HepG2 (cell line): ENCODE data around the gene SLC11A1. TPM values are rescaled to one million over a fixed set of nuclear protein-coding genes. Genes with fewer than 3 reads are reported as not detected.
A peak's percentile ranks its signal among the peaks of the same experiment; 100 is the strongest.

Experiments
- KDM1A ChIP-seq: IDR thresholded peaks from 2 replicates; pipeline ENCODE4 v1.6.1; 2016; ENCODE audit warnings: missing compliant biosample characterization
- PLRG1 ChIP-seq: fragments of 450-650 bp; conservative IDR thresholded peaks from 2 replicates; pipeline ENCODE4 v1.6.1; 2016
- SMYD3 ChIP-seq: sonication (generic); formaldehyde crosslinking; IDR thresholded peaks from 2 replicates; pipeline ENCODE4 v1.8.1; 2023; ENCODE audit warnings: mild to moderate bottlenecking, missing genetic modification reagents
- ZFP36L2 ChIP-seq: sonication (generic); formaldehyde crosslinking; IDR thresholded peaks from 2 replicates; pipeline ENCODE4 v1.4.0; 2020; ENCODE audit warnings: missing genetic modification reagents
- ZIK1 ChIP-seq: sonication (generic); formaldehyde crosslinking; IDR thresholded peaks from 2 replicates; pipeline ENCODE4 v1.5.0; 2020; ENCODE audit warnings: mild to moderate bottlenecking, low read depth, missing genetic modification reagents, borderline replicate concordance
- ZNF333 ChIP-seq: sonication (generic); formaldehyde crosslinking; IDR thresholded peaks from 2 replicates; pipeline ENCODE4 v1.4.0; 2020; ENCODE audit warnings: mild to moderate bottlenecking, missing genetic modification reagents, borderline replicate concordance
- ZNF781 ChIP-seq: sonication (generic); formaldehyde crosslinking; IDR thresholded peaks from 2 replicates; pipeline ENCODE4 v1.5.1; 2020; ENCODE audit warnings: borderline replicate concordance, mild to moderate bottlenecking, missing genetic modification reagents; ENCODE audit errors: not compliant biosample characterization
- ZSCAN29 ChIP-seq: sonication (generic); formaldehyde crosslinking; conservative IDR thresholded peaks from 2 replicates; pipeline ENCODE4 v1.4.0; 2020; ENCODE audit warnings: mild to moderate bottlenecking, missing genetic modification reagents
- polyA plus RNA-seq, 8 experiments: library from polyadenylated mRNA; depleted of rRNA in 3 of 8; stranded (reverse) in 7 of 8; unstranded in 1 of 8; fragments of >200 nt; fragmentation: Illumina TruSeq in 4 of 8; extraction: Trizol in 4 of 8; gene quantifications; 2 replicates each; pipeline versions ENCODE4 v1.2.1 to v1.2.3, GENCODE V29; 2011 to 2016; ENCODE audit warnings: low read depth in 4 of 8, missing spikeins in 1 of 8, mixed read lengths in 1 of 8; ENCODE audit not compliant: insufficient read depth in 1 of 8
- total RNA-seq, 5 experiments: library from RNA; depleted of rRNA; stranded (reverse); fragments of >200 nt; fragmentation: Illumina TruSeq; extraction: Trizol; gene quantifications; 2 replicates each; pipeline ENCODE4 v1.2.3, GENCODE V29; 2016; ENCODE audit warnings: low read depth in 1 of 5
- TF ChIP-seq, protein P1 (sequence below): sonication (generic); formaldehyde crosslinking; IDR thresholded peaks from 2 replicates; pipeline ENCODE4 v1.5.1; 2020; ENCODE audit warnings: mild to moderate bottlenecking, missing genetic modification reagents, borderline replicate concordance
- TF ChIP-seq, protein P2 (sequence below): sonication (generic); formaldehyde crosslinking; IDR thresholded peaks from 2 replicates; pipeline ENCODE4 v1.5.1; 2020; ENCODE audit warnings: mild to moderate bottlenecking, missing genetic modification reagents, moderate library complexity
- TF ChIP-seq, protein P3 (sequence below): IDR thresholded peaks from 2 replicates; pipeline ENCODE4 v1.6.1; 2016; ENCODE audit warnings: missing compliant biosample characterization, missing genetic modification reagents, borderline replicate concordance
- TF ChIP-seq, protein P4 (sequence below), 2 experiments: sonication (generic) in 1 of 2; formaldehyde crosslinking in 1 of 2; IDR thresholded peaks; 2 replicates each; pipeline versions ENCODE4 v1.6.1 to v1.9.0; 2014 to 2022; ENCODE audit warnings: antibody characterized with exemption in 1 of 2, borderline replicate concordance in 1 of 2, inconsistent platforms in 1 of 2, low read depth in 1 of 2, missing genetic modification reagents in 1 of 2
- TF ChIP-seq, protein P5 (sequence below): sonication (generic); formaldehyde crosslinking; IDR thresholded peaks from 2 replicates; pipeline ENCODE4 v1.5.0; 2020; ENCODE audit warnings: missing genetic modification reagents

Gene SLC11A1
- total and polyA plus RNA-seq, 2 of the 13 experiments (the other 11 are each of a cell fraction or from before 2014, with no cell fraction given): 0.33 to 2.3 TPM

DNA sequence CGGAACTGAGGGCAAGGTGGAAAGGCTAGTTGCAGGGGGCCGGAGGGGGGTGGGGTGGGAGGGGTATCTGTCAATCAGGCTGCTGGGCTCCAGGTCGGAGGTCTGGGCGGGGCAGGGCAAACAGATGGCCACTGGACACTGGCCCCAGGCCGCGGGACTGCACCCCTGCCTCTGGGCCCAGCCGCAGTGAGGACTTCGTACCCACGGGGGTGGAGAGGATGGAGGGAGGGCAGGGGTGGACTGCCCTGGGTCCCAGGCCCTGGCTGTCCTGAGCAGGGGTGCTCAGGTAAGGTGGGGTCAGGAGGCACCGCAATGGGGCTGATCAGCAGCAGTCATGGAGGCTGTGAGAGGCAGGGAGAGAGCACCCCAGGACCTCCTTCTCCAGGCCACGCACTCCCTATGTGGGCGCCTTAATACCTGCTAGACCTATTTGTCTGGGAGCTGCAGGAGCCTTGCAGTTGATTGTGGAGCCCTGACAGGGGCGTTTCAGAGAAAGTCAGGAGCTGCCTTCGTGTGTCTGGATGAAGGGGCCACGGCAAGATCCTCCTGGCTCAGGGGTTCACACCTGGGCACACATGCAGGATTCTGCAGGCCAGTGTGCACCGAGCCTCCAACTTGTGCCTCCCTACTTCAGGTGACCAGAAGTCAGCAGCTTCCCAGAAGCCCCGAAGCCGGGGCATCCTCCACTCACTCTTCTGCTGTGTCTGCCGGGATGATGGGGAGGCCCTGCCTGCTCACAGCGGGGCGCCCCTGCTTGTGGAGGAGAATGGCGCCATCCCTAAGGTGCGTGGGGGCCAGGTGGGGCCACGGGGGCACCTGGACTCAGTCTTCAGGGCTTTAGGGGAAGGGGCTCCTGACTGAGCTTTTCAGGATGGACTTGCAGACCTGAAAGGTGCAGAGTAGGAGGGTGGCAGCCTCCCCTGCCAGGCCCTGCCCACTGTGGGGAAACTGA is 19.1 kb downstream of the SLC11A1 start (continued):
- TF ChIP-seq ZNF781 (CRISPR knock-in tag) (peak; percentile 38), PLRG1 (no peak), ZSCAN29 (CRISPR knock-in tag) (peak; percentile 94; the same call in 1 of the 2 replicates), ZFP36L2 (CRISPR knock-in tag) (no peak), ZIK1 (CRISPR knock-in tag) (peak; percentile 96; the same call in 1 of the 2 replicates), ZNF333 (CRISPR knock-in tag) (peak; percentile 23; the same call in 1 of the 2 replicates), KDM1A (peak; percentile 61; the same call in 1 of the 2 replicates), SMYD3 (CRISPR knock-in tag) (no peak)
- TF ChIP-seq, protein P1, sequence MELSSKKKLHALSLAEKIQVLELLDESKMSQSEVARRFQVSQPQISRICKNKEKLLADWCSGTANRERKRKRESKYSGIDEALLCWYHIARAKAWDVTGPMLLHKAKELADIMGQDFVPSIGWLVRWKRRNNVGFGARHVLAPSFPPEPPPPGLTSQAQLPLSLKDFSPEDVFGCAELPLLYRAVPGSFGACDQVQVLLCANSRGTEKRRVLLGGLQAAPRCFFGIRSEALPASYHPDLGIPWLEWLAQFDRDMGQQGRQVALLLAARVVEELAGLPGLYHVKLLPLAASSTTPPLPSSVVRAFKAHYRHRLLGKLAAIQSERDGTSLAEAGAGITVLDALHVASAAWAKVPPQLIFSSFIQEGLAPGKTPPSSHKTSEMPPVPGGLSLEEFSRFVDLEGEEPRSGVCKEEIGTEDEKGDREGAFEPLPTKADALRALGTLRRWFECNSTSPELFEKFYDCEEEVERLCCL (CRISPR knock-in tag): no peak
- TF ChIP-seq, protein P2, sequence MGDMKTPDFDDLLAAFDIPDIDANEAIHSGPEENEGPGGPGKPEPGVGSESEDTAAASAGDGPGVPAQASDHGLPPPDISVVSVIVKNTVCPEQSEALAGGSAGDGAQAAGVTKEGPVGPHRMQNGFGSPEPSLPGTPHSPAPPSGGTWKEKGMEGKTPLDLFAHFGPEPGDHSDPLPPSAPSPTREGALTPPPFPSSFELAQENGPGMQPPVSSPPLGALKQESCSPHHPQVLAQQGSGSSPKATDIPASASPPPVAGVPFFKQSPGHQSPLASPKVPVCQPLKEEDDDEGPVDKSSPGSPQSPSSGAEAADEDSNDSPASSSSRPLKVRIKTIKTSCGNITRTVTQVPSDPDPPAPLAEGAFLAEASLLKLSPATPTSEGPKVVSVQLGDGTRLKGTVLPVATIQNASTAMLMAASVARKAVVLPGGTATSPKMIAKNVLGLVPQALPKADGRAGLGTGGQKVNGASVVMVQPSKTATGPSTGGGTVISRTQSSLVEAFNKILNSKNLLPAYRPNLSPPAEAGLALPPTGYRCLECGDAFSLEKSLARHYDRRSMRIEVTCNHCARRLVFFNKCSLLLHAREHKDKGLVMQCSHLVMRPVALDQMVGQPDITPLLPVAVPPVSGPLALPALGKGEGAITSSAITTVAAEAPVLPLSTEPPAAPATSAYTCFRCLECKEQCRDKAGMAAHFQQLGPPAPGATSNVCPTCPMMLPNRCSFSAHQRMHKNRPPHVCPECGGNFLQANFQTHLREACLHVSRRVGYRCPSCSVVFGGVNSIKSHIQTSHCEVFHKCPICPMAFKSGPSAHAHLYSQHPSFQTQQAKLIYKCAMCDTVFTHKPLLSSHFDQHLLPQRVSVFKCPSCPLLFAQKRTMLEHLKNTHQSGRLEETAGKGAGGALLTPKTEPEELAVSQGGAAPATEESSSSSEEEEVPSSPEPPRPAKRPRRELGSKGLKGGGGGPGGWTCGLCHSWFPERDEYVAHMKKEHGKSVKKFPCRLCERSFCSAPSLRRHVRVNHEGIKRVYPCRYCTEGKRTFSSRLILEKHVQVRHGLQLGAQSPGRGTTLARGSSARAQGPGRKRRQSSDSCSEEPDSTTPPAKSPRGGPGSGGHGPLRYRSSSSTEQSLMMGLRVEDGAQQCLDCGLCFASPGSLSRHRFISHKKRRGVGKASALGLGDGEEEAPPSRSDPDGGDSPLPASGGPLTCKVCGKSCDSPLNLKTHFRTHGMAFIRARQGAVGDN (CRISPR knock-in tag): peak; percentile 93
- TF ChIP-seq, protein P3, sequence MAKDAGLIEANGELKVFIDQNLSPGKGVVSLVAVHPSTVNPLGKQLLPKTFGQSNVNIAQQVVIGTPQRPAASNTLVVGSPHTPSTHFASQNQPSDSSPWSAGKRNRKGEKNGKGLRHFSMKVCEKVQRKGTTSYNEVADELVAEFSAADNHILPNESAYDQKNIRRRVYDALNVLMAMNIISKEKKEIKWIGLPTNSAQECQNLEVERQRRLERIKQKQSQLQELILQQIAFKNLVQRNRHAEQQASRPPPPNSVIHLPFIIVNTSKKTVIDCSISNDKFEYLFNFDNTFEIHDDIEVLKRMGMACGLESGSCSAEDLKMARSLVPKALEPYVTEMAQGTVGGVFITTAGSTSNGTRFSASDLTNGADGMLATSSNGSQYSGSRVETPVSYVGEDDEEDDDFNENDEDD: peak; percentile 65
- TF ChIP-seq, protein P4, sequence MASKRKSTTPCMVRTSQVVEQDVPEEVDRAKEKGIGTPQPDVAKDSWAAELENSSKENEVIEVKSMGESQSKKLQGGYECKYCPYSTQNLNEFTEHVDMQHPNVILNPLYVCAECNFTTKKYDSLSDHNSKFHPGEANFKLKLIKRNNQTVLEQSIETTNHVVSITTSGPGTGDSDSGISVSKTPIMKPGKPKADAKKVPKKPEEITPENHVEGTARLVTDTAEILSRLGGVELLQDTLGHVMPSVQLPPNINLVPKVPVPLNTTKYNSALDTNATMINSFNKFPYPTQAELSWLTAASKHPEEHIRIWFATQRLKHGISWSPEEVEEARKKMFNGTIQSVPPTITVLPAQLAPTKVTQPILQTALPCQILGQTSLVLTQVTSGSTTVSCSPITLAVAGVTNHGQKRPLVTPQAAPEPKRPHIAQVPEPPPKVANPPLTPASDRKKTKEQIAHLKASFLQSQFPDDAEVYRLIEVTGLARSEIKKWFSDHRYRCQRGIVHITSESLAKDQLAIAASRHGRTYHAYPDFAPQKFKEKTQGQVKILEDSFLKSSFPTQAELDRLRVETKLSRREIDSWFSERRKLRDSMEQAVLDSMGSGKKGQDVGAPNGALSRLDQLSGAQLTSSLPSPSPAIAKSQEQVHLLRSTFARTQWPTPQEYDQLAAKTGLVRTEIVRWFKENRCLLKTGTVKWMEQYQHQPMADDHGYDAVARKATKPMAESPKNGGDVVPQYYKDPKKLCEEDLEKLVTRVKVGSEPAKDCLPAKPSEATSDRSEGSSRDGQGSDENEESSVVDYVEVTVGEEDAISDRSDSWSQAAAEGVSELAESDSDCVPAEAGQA (IDR thresholded peaks at IDR 0.05; ENCODE audit: low read depth): no peak; the same call in 1 of the 2 replicates
- TF ChIP-seq, protein P4 (CRISPR knock-in tag; IDR thresholded peaks at IDR 0.05; ENCODE audit: borderline replicate concordance): no peak
- TF ChIP-seq, protein P5, sequence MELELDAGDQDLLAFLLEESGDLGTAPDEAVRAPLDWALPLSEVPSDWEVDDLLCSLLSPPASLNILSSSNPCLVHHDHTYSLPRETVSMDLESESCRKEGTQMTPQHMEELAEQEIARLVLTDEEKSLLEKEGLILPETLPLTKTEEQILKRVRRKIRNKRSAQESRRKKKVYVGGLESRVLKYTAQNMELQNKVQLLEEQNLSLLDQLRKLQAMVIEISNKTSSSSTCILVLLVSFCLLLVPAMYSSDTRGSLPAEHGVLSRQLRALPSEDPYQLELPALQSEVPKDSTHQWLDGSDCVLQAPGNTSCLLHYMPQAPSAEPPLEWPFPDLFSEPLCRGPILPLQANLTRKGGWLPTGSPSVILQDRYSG (CRISPR knock-in tag): no peak
